Measurements from ENCODE around the gene DAO. TPM values are rescaled to one million over a fixed set of nuclear protein-coding genes. Genes with fewer than 3 reads are reported as not detected.

The DAO gene
- total RNA-seq, 2 donors from 2014 or later, result not detected

GRCh38 chr12:108888031-108888430 lies 8.1 kb downstream of the DAO start:
- Mint-ChIP-seq H3K9me3 (peaks cover 0 to 5% of the 10 kb centered on the region in 2 donors), H3K27ac (no peak overlapping the region), H3K36me3 (no peaks in the 10 kb centered on the region)
- ATAC-seq, result no peak
- no peak for DNase-seq (ENCODE audit: low spot score in 2 of 2)

DNA sequence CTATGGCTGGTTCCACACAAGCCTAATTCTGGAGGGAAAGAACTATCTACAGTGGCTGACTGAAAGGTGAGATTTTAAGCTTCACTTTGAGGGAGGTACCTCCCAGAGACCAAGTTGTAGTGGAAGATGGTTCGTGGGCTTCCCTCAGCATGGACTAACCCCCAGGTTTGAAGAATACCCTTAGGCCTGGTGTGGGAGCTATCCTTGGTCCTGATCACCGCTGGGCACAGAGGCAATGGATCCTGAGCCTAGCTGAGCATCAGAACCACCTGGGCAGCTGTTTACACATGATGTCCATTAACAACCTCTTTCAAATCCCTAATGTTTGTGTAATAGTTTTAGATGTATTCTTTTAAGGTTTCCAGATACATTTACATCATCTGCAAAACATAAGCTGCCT lies 10.3 kb downstream of the DAO start:
- Mint-ChIP-seq H3K27ac (no peak overlapping the region), H3K9me3 (peaks cover under 1 to 5% of the 10 kb centered on the region in 2 donors), H3K36me3 (no peaks in the 10 kb centered on the region)
- no peak for DNase-seq (ENCODE audit: low spot score in 2 of 2)
- ATAC-seq, result no peak

DNA sequence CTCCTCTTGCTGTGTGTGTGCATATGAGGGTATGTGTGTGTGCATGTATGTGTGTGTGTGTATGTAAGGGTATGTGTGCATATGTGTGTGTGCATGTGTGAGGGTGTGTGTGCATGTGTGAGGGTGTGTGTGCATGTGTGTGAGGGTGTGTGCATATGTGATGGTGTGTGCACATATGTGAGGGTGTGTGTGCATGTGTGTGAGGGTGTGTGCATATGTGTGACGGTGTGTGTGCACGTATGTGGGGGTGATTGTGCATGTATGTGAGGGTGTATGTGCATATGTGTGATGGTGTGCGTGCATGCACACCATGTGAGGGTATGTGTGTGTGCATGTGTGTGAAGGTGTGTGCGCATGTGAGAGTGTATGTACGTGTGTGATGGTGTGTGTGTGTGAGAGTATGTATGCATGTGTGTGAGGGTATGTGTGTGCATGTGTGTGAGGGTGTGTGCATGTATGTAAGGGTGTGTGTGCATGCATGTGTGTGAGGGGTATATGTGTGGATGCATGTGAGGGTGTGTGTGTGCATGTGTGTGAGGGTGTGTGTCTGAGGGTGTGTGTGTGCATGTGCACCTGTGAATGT lies 15.4 kb downstream of the DAO start:
- ATAC-seq (no peak), DNase-seq (ENCODE audit: low spot score in 2 of 2) (no peak)
- H3K27ac Mint-ChIP-seq, result no peak overlapping the region
- no peaks in the 10 kb centered on the region for H3K36me3 Mint-ChIP-seq
- peaks cover 4% of the 10 kb centered on the region in 2 donors for H3K9me3 Mint-ChIP-seq

- DNase-seq (ENCODE audit: low spot score in 2 of 2), result no peak
- no peak overlapping the region for H3K27ac Mint-ChIP-seq
- H3K9me3 Mint-ChIP-seq, result peaks cover 0 to 4% of the 10 kb centered on the region in 2 donors
- no peak for ATAC-seq
- H3K36me3 Mint-ChIP-seq, result no peaks in the 10 kb centered on the region
Measured at GRCh38 chr12:108896336-108896735, 16.4 kb downstream of the DAO start.

DNA sequence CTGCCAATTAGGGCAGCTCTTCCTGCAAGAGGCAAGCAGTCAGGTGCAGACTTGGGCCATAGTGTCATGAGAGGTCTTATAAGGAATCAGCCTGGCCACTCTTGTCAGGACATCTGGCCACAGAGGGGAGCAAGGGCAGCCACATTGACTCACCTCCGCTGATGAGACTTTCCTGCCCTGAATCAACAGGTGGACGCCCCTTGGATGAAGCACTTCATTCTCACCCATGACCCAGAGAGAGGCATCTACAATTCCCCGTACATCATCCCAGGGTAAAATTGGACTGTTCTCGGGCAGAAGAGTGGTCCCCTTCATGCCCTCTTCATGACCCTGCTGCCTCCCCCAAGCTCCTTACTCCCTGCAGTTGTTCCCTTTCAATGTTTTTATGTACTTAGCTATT lies 16.9 kb downstream of the DAO start:
- ATAC-seq, result no peak

GRCh38 chr12:108899145-108899544 lies 19.3 kb downstream of the DAO start:
- no peak for ATAC-seq
- Mint-ChIP-seq H3K36me3 (no peaks in the 10 kb centered on the region), H3K9me3 (peaks cover 0 to 4% of the 10 kb centered on the region in 2 donors), H3K27ac (no peak overlapping the region)
- no peak for DNase-seq (ENCODE audit: low spot score in 2 of 2)

More for the DNA sequence above, 16.9 kb downstream of the DAO start:
- Mint-ChIP-seq H3K36me3 (no peaks in the 10 kb centered on the region), H3K9me3 (peaks cover 0 to 4% of the 10 kb centered on the region in 2 donors), H3K27ac (no peak overlapping the region)
- DNase-seq (ENCODE audit: low spot score in 2 of 2), result no peak

DNA sequence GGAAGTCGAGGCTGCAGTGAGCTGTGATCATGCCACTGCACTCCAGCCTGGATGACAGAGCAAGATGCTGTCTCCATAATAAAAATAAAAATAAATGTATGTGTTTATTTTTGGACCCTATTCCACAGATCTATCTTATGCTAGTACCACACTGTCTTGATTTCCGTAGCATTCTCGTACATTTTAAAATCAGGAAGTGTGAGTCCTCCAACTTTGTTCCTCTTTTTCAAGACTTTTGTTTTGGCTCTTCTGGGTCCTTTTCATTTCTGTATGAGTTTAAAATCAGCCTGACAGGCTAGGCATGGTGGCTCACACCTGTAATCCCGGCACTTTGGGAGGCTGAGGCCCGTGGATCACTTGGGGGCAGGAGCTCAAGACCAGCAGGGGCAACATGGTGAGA lies 25.8 kb downstream of the DAO start:
- H3K36me3 Mint-ChIP-seq, result no peaks in the 10 kb centered on the region
- no peaks in the 10 kb centered on the region for H3K9me3 Mint-ChIP-seq
- ATAC-seq, result no peak
- H3K27ac Mint-ChIP-seq, result no peak overlapping the region
- no peak for DNase-seq (ENCODE audit: low spot score in 2 of 2)

DNA sequence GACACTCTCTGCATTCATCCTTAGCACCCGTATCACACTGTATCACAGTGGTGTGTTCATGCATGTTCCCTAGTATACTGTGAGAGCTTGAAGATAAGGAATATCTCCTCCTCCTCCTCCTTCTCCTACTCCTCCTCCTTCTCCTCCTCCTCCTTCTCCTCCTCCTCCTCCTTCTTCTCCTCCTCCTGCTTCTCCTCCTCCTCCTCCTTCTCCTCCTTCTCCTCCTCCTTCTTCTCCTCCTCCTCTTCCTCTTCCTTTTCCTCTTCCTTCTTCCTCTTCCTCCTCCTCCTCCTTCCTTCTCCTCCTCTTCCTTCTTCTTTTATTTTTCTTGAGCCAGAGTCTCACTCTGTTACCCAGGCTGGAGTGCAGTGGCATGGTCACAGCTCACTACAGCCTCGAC lies 27.1 kb downstream of the DAO start:
- no peaks in the 10 kb centered on the region for H3K9me3 Mint-ChIP-seq
- no peak for DNase-seq (ENCODE audit: low spot score in 2 of 2)
- H3K36me3 Mint-ChIP-seq, result no peaks in the 10 kb centered on the region
- no peak for ATAC-seq
- no peak overlapping the region for H3K27ac Mint-ChIP-seq

DNA sequence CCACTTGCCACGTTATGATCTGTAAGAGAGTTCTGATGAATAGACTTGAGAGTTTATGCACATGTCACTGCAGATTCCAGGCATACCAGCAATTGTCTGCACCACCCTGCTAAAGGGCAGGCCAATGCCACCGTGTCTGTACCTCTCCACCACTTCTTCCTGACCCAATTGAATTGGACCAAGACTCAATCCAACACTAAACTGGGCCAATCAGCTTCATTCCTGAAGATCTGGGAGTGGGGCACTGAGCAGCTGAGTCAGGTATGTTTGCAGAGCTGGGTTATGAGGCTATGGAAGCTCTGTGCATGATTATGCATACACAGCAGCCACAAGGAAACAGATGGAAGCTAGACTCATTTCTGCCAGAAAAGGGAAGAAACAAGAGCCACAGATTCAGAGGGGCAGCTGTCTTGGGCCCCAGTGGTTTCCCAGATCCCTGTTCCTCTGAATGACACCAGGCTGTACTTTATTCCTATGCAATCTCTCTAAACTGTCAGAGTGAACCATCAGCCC lies 28.0 kb downstream of the DAO start:
- ATAC-seq (no peak), DNase-seq (ENCODE audit: low spot score in 2 of 2) (no peak)
- no peaks in the 10 kb centered on the region for H3K36me3 Mint-ChIP-seq
- no peak overlapping the region for H3K27ac Mint-ChIP-seq
- no peaks in the 10 kb centered on the region for H3K9me3 Mint-ChIP-seq

DNA sequence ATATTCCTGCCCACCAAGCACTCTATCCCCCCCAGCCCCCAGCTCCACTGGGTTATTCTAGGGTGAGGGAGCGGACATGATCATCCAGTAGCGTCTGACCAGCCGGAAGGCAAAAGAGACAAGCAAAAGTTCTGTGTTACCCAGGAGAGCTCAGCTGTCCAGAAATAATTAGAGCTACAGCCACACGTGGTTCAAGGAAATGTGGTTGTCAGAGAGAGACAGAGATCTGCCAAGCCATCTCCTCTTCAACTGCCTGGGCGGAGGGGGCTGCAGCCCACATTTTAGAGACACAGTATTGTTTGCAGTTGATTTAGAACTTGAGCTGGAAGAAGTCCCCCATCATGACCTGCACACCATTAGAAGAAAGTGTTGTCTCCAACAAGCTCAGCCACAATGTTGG lies 30.4 kb downstream of the DAO start:
- H3K27ac Mint-ChIP-seq, result no peak overlapping the region
- no peaks in the 10 kb centered on the region for H3K36me3 Mint-ChIP-seq
- no peak for ATAC-seq
- no peak for DNase-seq (ENCODE audit: low spot score in 2 of 2)
- no peaks in the 10 kb centered on the region for H3K9me3 Mint-ChIP-seq

GRCh38 chr12:108911915-108912314 lies 32.0 kb downstream of the DAO start:
- H3K27ac Mint-ChIP-seq, result no peak overlapping the region
- DNase-seq (ENCODE audit: low spot score in 2 of 2) (no peak), ATAC-seq (no peak)
- no peaks in the 10 kb centered on the region for H3K9me3 Mint-ChIP-seq
- no peaks in the 10 kb centered on the region for H3K36me3 Mint-ChIP-seq

- Mint-ChIP-seq H3K9me3 (no peaks in the 10 kb centered on the region), H3K27ac (no peak overlapping the region), H3K36me3 (no peaks in the 10 kb centered on the region)
- ATAC-seq (no peak), DNase-seq (ENCODE audit: low spot score in 2 of 2) (no peak)
Measured at GRCh38 chr12:108912361-108912760, 32.5 kb downstream of the DAO start.

DNA sequence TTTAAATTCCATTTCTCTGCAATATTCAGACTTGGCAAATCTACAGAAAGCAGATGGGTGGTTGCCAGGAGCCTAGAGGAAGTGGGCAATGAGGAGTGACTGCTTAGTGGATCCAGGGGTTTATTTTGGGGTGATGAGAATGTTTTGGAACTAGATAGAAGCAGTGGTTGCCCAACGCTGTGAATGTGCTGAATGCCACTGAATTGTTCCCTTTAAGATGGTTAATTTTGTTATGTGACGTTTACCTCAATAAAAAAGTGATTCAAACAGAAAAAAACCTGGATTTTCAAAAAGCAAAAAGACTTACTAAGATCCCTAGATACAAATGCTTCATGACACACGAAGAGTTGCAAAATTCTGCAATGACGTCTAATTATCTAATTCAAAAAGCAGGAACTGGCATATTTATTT lies 34.2 kb downstream of the DAO start:
- Mint-ChIP-seq H3K36me3 (no peaks in the 10 kb centered on the region), H3K27ac (no peak overlapping the region)

DNA sequence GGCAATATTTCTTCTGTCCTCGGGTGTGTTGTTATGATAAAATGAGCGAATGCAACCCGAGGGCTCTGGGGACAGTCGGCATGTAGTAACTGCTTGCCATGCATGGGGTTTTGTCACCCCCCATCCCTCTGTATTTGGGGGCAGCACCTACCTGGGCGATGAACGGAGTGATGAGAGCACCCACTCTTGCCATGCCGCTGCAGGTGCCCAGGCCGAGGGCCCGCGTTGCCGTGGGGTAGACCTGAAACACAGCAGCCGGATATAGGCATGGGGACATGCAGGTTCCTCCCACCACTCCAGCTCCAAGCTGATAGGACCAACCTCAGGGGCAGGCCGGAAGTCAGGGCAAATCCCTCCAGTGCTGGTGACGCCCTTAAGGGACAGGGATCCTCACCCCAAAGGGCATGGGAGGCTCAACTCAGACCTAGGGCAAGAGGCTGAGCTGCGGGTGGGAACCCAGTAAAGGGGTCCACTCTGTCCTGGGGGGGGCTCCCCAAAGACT lies 35.8 kb downstream of the DAO start:
- Mint-ChIP-seq H3K9me3 (peaks cover 6 to 8% of the 10 kb centered on the region in 2 donors), H3K36me3 (no peaks in the 10 kb centered on the region), H3K27ac (no peak overlapping the region)
- ATAC-seq (no peak), DNase-seq (ENCODE audit: low spot score in 2 of 2) (no peak)

More for the DNA sequence above, 34.2 kb downstream of the DAO start:
- H3K9me3 Mint-ChIP-seq, result no peaks in the 10 kb centered on the region
- DNase-seq (ENCODE audit: low spot score in 2 of 2) (no peak), ATAC-seq (no peak)

DNA sequence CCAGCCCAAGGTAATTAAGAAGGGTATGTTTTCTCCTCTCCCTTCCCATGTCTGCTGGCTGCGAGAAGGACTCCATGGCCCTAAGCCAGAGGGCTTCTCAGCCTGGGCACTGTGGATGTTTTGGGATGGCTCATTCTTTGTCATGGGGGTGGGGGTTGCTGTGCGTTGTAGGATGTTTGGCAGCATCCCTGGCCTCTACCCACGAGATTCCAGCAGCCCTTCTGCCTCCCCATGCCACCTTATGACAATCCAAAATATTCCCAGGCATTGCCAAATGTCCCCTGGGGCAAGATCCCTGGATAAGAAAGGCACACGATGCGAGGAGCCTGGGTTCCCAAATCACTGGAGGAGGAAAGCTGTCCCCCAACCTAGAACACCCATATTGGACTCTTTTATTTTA lies 36.4 kb downstream of the DAO start:
- Mint-ChIP-seq H3K9me3 (peaks cover 6 to 8% of the 10 kb centered on the region in 2 donors), H3K27ac (no peak overlapping the region), H3K36me3 (no peaks in the 10 kb centered on the region)
- ATAC-seq (no peak), DNase-seq (ENCODE audit: low spot score in 2 of 2) (no peak)

- no peak overlapping the region for H3K27ac Mint-ChIP-seq
- H3K9me3 Mint-ChIP-seq, result peaks cover 6 to 8% of the 10 kb centered on the region in 2 donors
- no peaks in the 10 kb centered on the region for H3K36me3 Mint-ChIP-seq
- DNase-seq (ENCODE audit: low spot score in 2 of 2), result no peak
- no peak for ATAC-seq
Measured at GRCh38 chr12:108918206-108918605, 38.3 kb downstream of the DAO start.

DNA sequence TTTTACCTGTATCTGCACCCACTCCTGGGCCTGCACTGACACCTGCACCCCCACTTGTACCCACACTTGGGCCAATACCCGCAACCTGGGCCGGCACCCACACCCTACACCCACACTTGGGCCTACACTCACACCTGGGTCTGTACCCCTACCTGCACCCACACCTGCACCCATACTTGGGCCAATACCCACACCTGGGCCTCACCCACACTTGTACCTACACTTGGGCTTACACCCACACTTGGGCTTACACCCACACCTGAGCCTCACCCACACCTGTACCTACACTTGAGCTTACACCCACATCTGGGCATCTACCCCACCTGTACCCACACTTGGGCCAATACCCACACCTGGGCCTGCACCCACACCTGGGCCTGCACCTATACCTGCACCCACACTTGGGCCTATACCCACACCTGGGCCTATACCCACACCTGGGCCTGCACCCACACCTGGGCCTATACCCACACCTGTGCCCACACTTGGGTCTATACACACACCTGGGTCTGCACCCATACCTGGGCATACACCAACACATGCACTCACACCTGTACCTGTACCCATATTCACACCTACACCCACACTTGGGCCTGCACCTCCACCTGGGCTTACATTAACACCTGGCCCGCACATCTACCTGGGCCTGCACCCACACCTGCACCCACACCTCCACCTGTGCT lies 39.2 kb downstream of the DAO start:
- DNase-seq (ENCODE audit: low spot score in 2 of 2) (no peak), ATAC-seq (no peak)
- H3K27ac Mint-ChIP-seq, result no peak overlapping the region
- no peaks in the 10 kb centered on the region for H3K36me3 Mint-ChIP-seq
- peaks cover 6 to 8% of the 10 kb centered on the region in 2 donors for H3K9me3 Mint-ChIP-seq

DNA sequence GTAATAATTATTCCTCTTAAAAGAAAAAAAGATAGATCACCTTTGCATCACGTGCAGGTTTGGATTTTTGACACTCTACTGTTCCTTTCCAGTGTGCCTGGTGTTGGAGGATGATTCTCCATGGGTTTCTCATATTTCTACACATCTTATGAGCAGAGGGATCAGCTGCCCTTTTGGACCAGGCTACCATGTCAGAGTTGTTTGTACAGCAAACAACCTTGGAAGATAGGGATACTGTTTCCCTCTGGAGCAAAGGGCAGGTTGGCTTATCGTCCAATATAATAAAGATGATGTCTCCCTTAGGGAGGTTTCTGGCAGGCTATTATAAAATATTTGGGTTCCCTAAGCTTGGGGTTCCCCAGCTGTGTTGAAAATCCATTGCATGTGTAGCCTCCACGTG lies 42.1 kb downstream of the DAO start:
- no peak for DNase-seq (ENCODE audit: low spot score in 2 of 2)
- no peak overlapping the region for H3K27ac Mint-ChIP-seq
- H3K36me3 Mint-ChIP-seq, result no peaks in the 10 kb centered on the region

More for the DNA sequence above, 42.1 kb downstream of the DAO start:
- ATAC-seq, result no peak
- peaks cover 13 to 17% of the 10 kb centered on the region in 2 donors for H3K9me3 Mint-ChIP-seq

All from activated naive CD4-positive, alpha-beta T cell treated with anti-CD3 and anti-CD28 coated beads, Interleukin-2, amount 50 U/mL, for 72 hours (primary cell).